K562 (cell line): ENCODE data around the gene MBD5. TPM values are rescaled to one million over a fixed set of nuclear protein-coding genes. Genes with fewer than 3 reads are reported as not detected.

Experiments used
- BHLHE40 ChIP-seq: IDR thresholded peaks from 2 replicates; pipeline ENCODE4 v1.6.1; 2011; ENCODE audit warnings: low read length, improper control_type of control experiment
- CBX3 ChIP-seq, 2 experiments: IDR thresholded peaks; 1 replicate in 1 of 2; 2 replicates in 1 of 2; pipeline ENCODE4 v1.6.1; 2012; ENCODE audit warnings: inconsistent platforms in 2 of 2, low read length in 2 of 2, borderline replicate concordance in 1 of 2, control low read depth in 1 of 2
- DDX20 ChIP-seq: fragments of 450-650 bp; IDR thresholded peaks from 2 replicates; pipeline ENCODE4 v1.6.1; 2016; ENCODE audit warnings: missing genetic modification characterization, low read depth, mild to moderate bottlenecking, missing compliant biosample characterization, moderate library complexity
- ERF ChIP-seq: fragments of 450-650 bp; formaldehyde crosslinking; IDR thresholded peaks from 2 replicates; pipeline ENCODE4 v1.4.0; 2020; ENCODE audit warnings: mild to moderate bottlenecking, mixed read lengths
- ESRRB ChIP-seq: fragments of 250-450 bp; sonication (Bioruptor Pico); IDR thresholded peaks from 2 replicates; pipeline ENCODE4 v1.5.0; 2020; ENCODE audit warnings: mild to moderate bottlenecking, moderate library complexity, borderline replicate concordance
- IFI16 ChIP-seq: fragments of 250-450 bp; sonication (Bioruptor Pico); IDR thresholded peaks from 2 replicates; pipeline ENCODE4 v2.1.2; 2022; ENCODE audit warnings: mild to moderate bottlenecking, inconsistent platforms
- KAT7 ChIP-seq: sonication (generic); formaldehyde crosslinking; IDR thresholded peaks from 2 replicates; pipeline ENCODE4 v1.8.0; 2022; ENCODE audit warnings: missing genetic modification reagents, mild to moderate bottlenecking, borderline replicate concordance
- LEF1 ChIP-seq: fragments of 450-650 bp; IDR thresholded peaks from 2 replicates; pipeline ENCODE4 v1.6.1; 2016; ENCODE audit warnings: mild to moderate bottlenecking
- MTA2 ChIP-seq: fragments of 450-650 bp; IDR thresholded peaks from 2 replicates; pipeline ENCODE4 v1.6.1; 2016; ENCODE audit warnings: low read depth
- NCOA2 ChIP-seq, 2 experiments: fragments of 450-650 bp; IDR thresholded peaks; 2 replicates each; pipeline ENCODE4 v1.6.1; 2018; ENCODE audit warnings: mild to moderate bottlenecking in 2 of 2, moderate library complexity in 1 of 2; ENCODE audit not compliant: partially characterized antibody in 2 of 2
- PTTG1 ChIP-seq: fragments of 450-650 bp; IDR thresholded peaks from 2 replicates; pipeline ENCODE4 v1.6.1; 2016; ENCODE audit warnings: low read depth, mild to moderate bottlenecking, missing genetic modification characterization, missing compliant biosample characterization
- RBM14 ChIP-seq: fragments of 200-400 bp; formaldehyde crosslinking; IDR thresholded peaks from 2 replicates; pipeline ENCODE4 v1.6.1; 2018; ENCODE audit warnings: low read depth, mild to moderate bottlenecking, low read length, moderate library complexity, borderline replicate concordance; ENCODE audit not compliant: insufficient read depth
- SRF ChIP-seq, 2 experiments: fragments of 250-450, 450-650 bp in 1 of 2; sonication (Bioruptor Pico) in 1 of 2; sonication (generic) in 1 of 2; formaldehyde crosslinking; IDR thresholded peaks; 2 replicates each; pipeline versions ENCODE4 v1.5.0 to v1.5.1; 2020 to 2022; ENCODE audit warnings: mild to moderate bottlenecking in 1 of 2, missing genetic modification reagents in 1 of 2
- TEAD4 ChIP-seq, 2 experiments: sonication (generic) in 1 of 2; formaldehyde crosslinking in 1 of 2; IDR thresholded peaks; 2 replicates each; pipeline versions ENCODE4 v1.6.1 to v1.8.0; 2012 to 2022; ENCODE audit warnings: borderline replicate concordance in 1 of 2, inconsistent platforms in 1 of 2, low read length in 1 of 2, mild to moderate bottlenecking in 1 of 2, missing genetic modification reagents in 1 of 2
- ZBTB8A ChIP-seq: fragments of 450-650 bp; IDR thresholded peaks from 2 replicates; pipeline ENCODE4 v1.6.1; 2018; ENCODE audit warnings: mild to moderate bottlenecking, moderate library complexity; ENCODE audit not compliant: partially characterized antibody
- ZNF347 ChIP-seq: fragments of 450-650 bp; formaldehyde crosslinking; IDR thresholded peaks from 2 replicates; pipeline ENCODE4 v1.4.0; 2020; ENCODE audit warnings: low read depth, mild to moderate bottlenecking, moderate library complexity
- ZNF609 ChIP-seq: sonication (generic); formaldehyde crosslinking; IDR thresholded peaks from 2 replicates; pipeline ENCODE4 v1.8.1; 2023; ENCODE audit warnings: missing genetic modification reagents, mild to moderate bottlenecking, borderline replicate concordance
- ZNF707 ChIP-seq: fragments of 250-450 bp; sonication (Bioruptor Pico); conservative IDR thresholded peaks from 2 replicates; pipeline ENCODE4 v1.8.0; 2022; ENCODE audit warnings: inconsistent platforms, mild to moderate bottlenecking, moderate library complexity
- ZNF764 ChIP-seq: fragments of 250-450 bp; sonication (Bioruptor Pico); IDR thresholded peaks from 2 replicates; pipeline ENCODE4 v1.4.0; 2020; ENCODE audit warnings: low read depth, mild to moderate bottlenecking, moderate library complexity
- polyA plus RNA-seq, 8 experiments: library from polyadenylated mRNA; depleted of rRNA in 4 of 8; stranded (reverse) in 5 of 8; unstranded in 3 of 8; fragments of >200 nt; fragmentation: Nextera tagmentation in 2 of 8; fragmentation: Illumina TruSeq in 1 of 8; extraction: Ambion mirVana in 2 of 8; extraction: Trizol in 1 of 8; gene quantifications; 2 replicates each; pipeline versions ENCODE4 v1.2.1 to v1.2.3, GENCODE V29; 2011 to 2014; ENCODE audit warnings: inconsistent platforms in 1 of 8, missing spikeins in 1 of 8
- total RNA-seq, 7 experiments: library from RNA; depleted of rRNA in 6 of 7; stranded (reverse); fragments of >200 nt in 6 of 7; fragmentation: Illumina TruSeq in 2 of 7; extraction: Trizol in 2 of 7; gene quantifications; 2 replicates each; pipeline versions ENCODE4 v1.2.1 to v1.2.3, GENCODE V29; 2011 to 2021; ENCODE audit warnings: low replicate concordance in 1 of 7
- TF ChIP-seq, protein P1 (sequence below): fragments of 250-450 bp; sonication (Bioruptor Pico); IDR thresholded peaks from 2 replicates; pipeline ENCODE4 v1.5.0; 2021; ENCODE audit warnings: mild to moderate bottlenecking, borderline replicate concordance
- TF ChIP-seq, protein P2 (sequence below): sonication (generic); formaldehyde crosslinking; IDR thresholded peaks from 2 replicates; pipeline ENCODE4 v1.5.0; 2020; ENCODE audit warnings: missing genetic modification reagents

The MBD5 gene
- total and polyA plus RNA-seq, 9 of the 15 experiments (the other 6 are each of a cell fraction or from before 2014, with no cell fraction given), result 3.4 to 14.5 (median 9.0) TPM

- TF ChIP-seq, protein P1, sequence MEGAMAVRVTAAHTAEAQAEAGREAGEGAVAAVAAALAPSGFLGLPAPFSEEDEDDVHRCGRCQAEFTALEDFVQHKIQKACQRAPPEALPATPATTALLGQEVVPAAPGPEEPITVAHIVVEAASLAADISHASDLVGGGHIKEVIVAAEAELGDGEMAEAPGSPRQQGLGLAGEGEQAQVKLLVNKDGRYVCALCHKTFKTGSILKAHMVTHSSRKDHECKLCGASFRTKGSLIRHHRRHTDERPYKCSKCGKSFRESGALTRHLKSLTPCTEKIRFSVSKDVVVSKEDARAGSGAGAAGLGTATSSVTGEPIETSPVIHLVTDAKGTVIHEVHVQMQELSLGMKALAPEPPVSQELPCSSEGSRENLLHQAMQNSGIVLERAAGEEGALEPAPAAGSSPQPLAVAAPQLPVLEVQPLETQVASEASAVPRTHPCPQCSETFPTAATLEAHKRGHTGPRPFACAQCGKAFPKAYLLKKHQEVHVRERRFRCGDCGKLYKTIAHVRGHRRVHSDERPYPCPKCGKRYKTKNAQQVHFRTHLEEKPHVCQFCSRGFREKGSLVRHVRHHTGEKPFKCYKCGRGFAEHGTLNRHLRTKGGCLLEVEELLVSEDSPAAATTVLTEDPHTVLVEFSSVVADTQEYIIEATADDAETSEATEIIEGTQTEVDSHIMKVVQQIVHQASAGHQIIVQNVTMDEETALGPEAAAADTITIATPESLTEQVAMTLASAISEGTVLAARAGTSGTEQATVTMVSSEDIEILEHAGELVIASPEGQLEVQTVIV (CRISPR knock-in tag), result no peak
- TF ChIP-seq NCOA2 (IDR thresholded peaks at IDR 0.05; ENCODE audit: partially characterized antibody in 2 of 2) (no peak), ZNF707 (CRISPR knock-in tag) (no peak), ZNF609 (CRISPR knock-in tag) (no peak), BHLHE40 (peak; percentile 71), MTA2 (no peak), ESRRB (CRISPR knock-in tag) (no peak), SRF (CRISPR knock-in tag; IDR thresholded peaks at IDR 0.05) (no peak), ERF (CRISPR knock-in tag) (no peak), ZNF764 (CRISPR knock-in tag) (no peak), IFI16 (no peak), ZBTB8A (no peak), KAT7 (CRISPR knock-in tag) (no peak), PTTG1 (tag) (no peak), ZNF347 (CRISPR knock-in tag) (no peak), RBM14 (no peak), LEF1 (no peak), DDX20 (tag) (no peak), TEAD4 (IDR thresholded peaks at IDR 0.05; ENCODE audit: low read length) (no peak), TEAD4 (CRISPR knock-in tag; IDR thresholded peaks at IDR 0.05; ENCODE audit: borderline replicate concordance) (no peak), CBX3 (IDR thresholded peaks at IDR 0.05; ENCODE audit: borderline replicate concordance in 1 of 2, low read length in 2 of 2) (peak in 1 of 2 experiments; percentile 68; a peak in 1 of 3 replicates)
- TF ChIP-seq, protein P2, sequence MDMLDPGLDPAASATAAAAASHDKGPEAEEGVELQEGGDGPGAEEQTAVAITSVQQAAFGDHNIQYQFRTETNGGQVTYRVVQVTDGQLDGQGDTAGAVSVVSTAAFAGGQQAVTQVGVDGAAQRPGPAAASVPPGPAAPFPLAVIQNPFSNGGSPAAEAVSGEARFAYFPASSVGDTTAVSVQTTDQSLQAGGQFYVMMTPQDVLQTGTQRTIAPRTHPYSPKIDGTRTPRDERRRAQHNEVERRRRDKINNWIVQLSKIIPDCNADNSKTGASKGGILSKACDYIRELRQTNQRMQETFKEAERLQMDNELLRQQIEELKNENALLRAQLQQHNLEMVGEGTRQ (CRISPR knock-in tag), result peak; percentile 5; the same call in 1 of the 2 replicates
Measured at GRCh38 chr2:148253685-148254084, 232.8 kb downstream of the MBD5 start (continued).
